Stimulated activated CD4-positive, alpha-beta T cell treated with anti-CD3 and anti-CD28 coated beads, Interleukin-1b, Interleukin-23, amount 100 ng/mL, for 24 hours (primary cell): ENCODE measurements around the gene PTPRG.

ENCODE experiments used
- DNase-seq, 4 experiments: peaks; one replicate each; pipeline ENCODE4 v3.0.0-alpha.2; 2020; ENCODE audit warnings: low read depth in 4 of 4, low spot score in 1 of 4

Gene PTPRG

GRCh38 chr3:62169906-62170660 lies 608.7 kb downstream of the PTPRG start:
- DNase-seq: no peak

- DNase-seq: no peak
Measured at GRCh38 chr3:62171789-62172188, 610.4 kb downstream of the PTPRG start.

GRCh38 chr3:62172199-62172598 lies 610.8 kb downstream of the PTPRG start:
- DNase-seq: no peak

GRCh38 chr3:62173939-62174515 lies 612.7 kb downstream of the PTPRG start:
- no peak for DNase-seq

GRCh38 chr3:62175161-62175560 lies 613.8 kb downstream of the PTPRG start:
- no peak for DNase-seq

GRCh38 chr3:62178032-62178431 lies 616.7 kb downstream of the PTPRG start:
- no peak for DNase-seq

- DNase-seq: no peak
Measured at GRCh38 chr3:62178739-62179600, 617.6 kb downstream of the PTPRG start.

- no peak for DNase-seq
Measured at GRCh38 chr3:62180514-62180913, 619.1 kb downstream of the PTPRG start.

- DNase-seq: no peak
Measured at GRCh38 chr3:62183087-62183486, 621.7 kb downstream of the PTPRG start.

- no peak for DNase-seq
Measured at GRCh38 chr3:62183969-62184368, 622.6 kb downstream of the PTPRG start.

GRCh38 chr3:62184559-62184958 lies 623.2 kb downstream of the PTPRG start:
- no peak for DNase-seq

GRCh38 chr3:62187022-62187431 lies 625.7 kb downstream of the PTPRG start:
- DNase-seq: no peak

- DNase-seq: peak; percentile 5 to 48 (median 42)
Measured at GRCh38 chr3:62188681-62189375, 627.5 kb downstream of the PTPRG start.

GRCh38 chr3:62189376-62189698 lies 628.0 kb downstream of the PTPRG start:
- DNase-seq: no peak

- DNase-seq: no peak
Measured at GRCh38 chr3:62192891-62193290, 631.5 kb downstream of the PTPRG start.

- DNase-seq: no peak
Measured at GRCh38 chr3:62193586-62194345, 632.4 kb downstream of the PTPRG start.

- DNase-seq: no peak
Measured at GRCh38 chr3:62197350-62198012, 636.1 kb downstream of the PTPRG start.

GRCh38 chr3:62199126-62199525 lies 637.8 kb downstream of the PTPRG start:
- no peak for DNase-seq

GRCh38 chr3:62201438-62202035 lies 640.2 kb downstream of the PTPRG start:
- no peak for DNase-seq

- no peak for DNase-seq
Measured at GRCh38 chr3:62203152-62203551, 641.8 kb downstream of the PTPRG start.
